WTC11 (cell line): ENCODE data around the gene LTK. TPM values are rescaled to one million over a fixed set of nuclear protein-coding genes. Genes with fewer than 3 reads are reported as not detected.

Experiments
- ATAC-seq: fragments of 200-7000 bp; cut with Tn5 transposase; 2 replicates; pipeline ENCODE4 v1.10.0; 2021; ENCODE audit warnings: mild to moderate bottlenecking, moderate library complexity
- CTCF ChIA-PET: fragments of 300-600 bp; sonication (Branson Sonifier 250); formaldehyde crosslinking; loops from one replicate; lab custom pipeline; 2021; ENCODE audit warnings: antibody characterized with exemption; lab: Charles Lee
- POLR2A ChIA-PET: fragments of 350-600 bp; sonication (Branson Sonifier 250); formaldehyde crosslinking; loops from one replicate; lab custom pipeline; 2021; ENCODE audit warnings: antibody characterized with exemption; lab: Charles Lee
- DNase-seq: peaks from one replicate; pipeline ENCODE4 v3.0.0; 2021; ENCODE audit warnings: low spot score
- H3K27ac Mint-ChIP-seq: 2 replicates; pipeline ENCODE4 v1.8.0; 2021; ENCODE audit warnings: mixed read lengths
- H3K27me3 Mint-ChIP-seq: 2 replicates; pipeline ENCODE4 v1.8.0; 2021; ENCODE audit warnings: low read depth, mild to moderate bottlenecking, moderate library complexity, mixed read lengths
- H3K36me3 Mint-ChIP-seq: 2 replicates; pipeline ENCODE4 v1.8.0; 2021; ENCODE audit warnings: mixed read lengths
- H3K4me1 Mint-ChIP-seq: 2 replicates; pipeline ENCODE4 v1.8.0; 2022; ENCODE audit warnings: mixed read lengths
- H3K4me3 Mint-ChIP-seq: 2 replicates; pipeline ENCODE4 v1.8.0; 2021; ENCODE audit warnings: mild to moderate bottlenecking, moderate library complexity, mixed read lengths
- H3K9me3 Mint-ChIP-seq: 2 replicates; pipeline ENCODE4 v1.8.0; 2021; ENCODE audit warnings: mixed read lengths
- ELF4 ChIP-seq: sonication (generic); formaldehyde crosslinking; IDR thresholded peaks from 2 replicates; pipeline ENCODE4 v1.8.1; 2022; ENCODE audit warnings: low read depth, mild to moderate bottlenecking, moderate library complexity, missing genetic modification reagents
- EMX1 ChIP-seq: fragments of 250-450 bp; sonication (Bioruptor Pico); IDR thresholded peaks from 2 replicates; pipeline ENCODE4 v1.8.0; 2021; ENCODE audit warnings: mild to moderate bottlenecking
- GTF2I ChIP-seq: fragments of 250-450 bp; sonication (Bioruptor Pico); conservative IDR thresholded peaks from 2 replicates; pipeline ENCODE4 v1.4.0; 2021; ENCODE audit warnings: mild to moderate bottlenecking
- RELA ChIP-seq: sonication (generic); formaldehyde crosslinking; IDR thresholded peaks from 2 replicates; pipeline ENCODE4 v1.8.1; 2022; ENCODE audit warnings: missing genetic modification reagents, mild to moderate bottlenecking, borderline replicate concordance
- total RNA-seq: library from RNA; stranded (reverse); gene quantifications from 3 replicates; pipeline ENCODE4 v1.2.3, GENCODE V29; 2021
- TF ChIP-seq, protein P1 (sequence below): fragments of 250-450 bp; sonication (Bioruptor Pico); IDR thresholded peaks from 2 replicates; pipeline ENCODE4 v2.1.2; 2022; ENCODE audit warnings: mild to moderate bottlenecking, moderate library complexity
- TF ChIP-seq, protein P2 (sequence below): sonication (generic); formaldehyde crosslinking; IDR thresholded peaks from 2 replicates; pipeline ENCODE4 v1.8.0; 2022; ENCODE audit warnings: missing genetic modification reagents
- TF ChIP-seq, protein P3 (sequence below): fragments of 250-450 bp; sonication (Bioruptor Pico); IDR thresholded peaks from 2 replicates; pipeline ENCODE4 v1.9.0; 2021; ENCODE audit warnings: mild to moderate bottlenecking, borderline replicate concordance
- TF ChIP-seq, protein P4 (sequence below): sonication (generic); formaldehyde crosslinking; IDR thresholded peaks from 2 replicates; pipeline ENCODE4 v1.8.1; 2022; ENCODE audit warnings: mild to moderate bottlenecking, missing genetic modification reagents, moderate library complexity, borderline replicate concordance
- TF ChIP-seq, protein P5 (sequence below): sonication (generic); formaldehyde crosslinking; IDR thresholded peaks from 2 replicates; pipeline ENCODE4 v1.8.1; 2023; ENCODE audit warnings: mild to moderate bottlenecking, missing genetic modification reagents, moderate library complexity
- TF ChIP-seq, protein P6 (sequence below): fragments of 200-600 bp; IDR thresholded peaks from 2 replicates; pipeline ENCODE4 v1.8.0; 2022; ENCODE audit warnings: antibody characterized with exemption

LTK gene
- total RNA-seq, 1 experiment from 2014 or later: 0.66 TPM

DNA sequence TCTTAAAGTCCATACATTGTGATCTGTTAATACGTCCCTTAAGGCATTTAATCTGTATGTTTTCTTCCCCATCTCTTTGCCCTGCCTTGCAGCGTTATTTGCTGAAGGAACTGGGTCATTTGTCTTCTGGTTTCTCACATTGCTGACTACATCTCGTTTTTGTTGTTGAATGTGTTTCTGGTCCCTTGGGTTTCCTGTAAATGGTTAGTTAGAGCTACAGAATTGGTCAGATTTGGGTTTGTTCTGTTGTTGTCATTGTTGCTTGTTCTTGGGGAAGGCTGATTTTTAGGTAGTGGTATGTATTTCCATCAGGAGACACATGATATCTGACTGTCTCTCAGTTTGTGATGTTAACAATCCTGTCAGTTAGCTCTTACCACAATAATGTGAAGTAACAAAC is 46.9 kb downstream of the LTK start:
- Mint-ChIP-seq H3K36me3 (peaks cover 73% of the 10 kb centered on the region), H3K4me1 (no peaks in the 10 kb centered on the region), H3K27me3 (no peaks in the 10 kb centered on the region), H3K4me3 (no peak overlapping the region), H3K27ac (no peak overlapping the region), H3K9me3 (no peaks in the 10 kb centered on the region; the same call in 1 of the 2 replicates)
- TF ChIP-seq, protein P1, sequence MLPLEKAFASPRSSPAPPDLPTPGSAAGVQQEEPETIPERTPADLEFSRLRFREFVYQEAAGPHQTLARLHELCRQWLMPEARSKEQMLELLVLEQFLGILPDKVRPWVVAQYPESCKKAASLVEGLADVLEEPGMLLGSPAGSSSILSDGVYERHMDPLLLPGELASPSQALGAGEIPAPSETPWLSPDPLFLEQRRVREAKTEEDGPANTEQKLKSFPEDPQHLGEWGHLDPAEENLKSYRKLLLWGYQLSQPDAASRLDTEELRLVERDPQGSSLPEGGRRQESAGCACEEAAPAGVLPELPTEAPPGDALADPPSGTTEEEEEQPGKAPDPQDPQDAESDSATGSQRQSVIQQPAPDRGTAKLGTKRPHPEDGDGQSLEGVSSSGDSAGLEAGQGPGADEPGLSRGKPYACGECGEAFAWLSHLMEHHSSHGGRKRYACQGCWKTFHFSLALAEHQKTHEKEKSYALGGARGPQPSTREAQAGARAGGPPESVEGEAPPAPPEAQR (CRISPR knock-in tag): no peak
- no peak for TF ChIP-seq EMX1 (CRISPR knock-in tag)
- TF ChIP-seq ELF4 (CRISPR knock-in tag): no peak
- TF ChIP-seq, protein P2, sequence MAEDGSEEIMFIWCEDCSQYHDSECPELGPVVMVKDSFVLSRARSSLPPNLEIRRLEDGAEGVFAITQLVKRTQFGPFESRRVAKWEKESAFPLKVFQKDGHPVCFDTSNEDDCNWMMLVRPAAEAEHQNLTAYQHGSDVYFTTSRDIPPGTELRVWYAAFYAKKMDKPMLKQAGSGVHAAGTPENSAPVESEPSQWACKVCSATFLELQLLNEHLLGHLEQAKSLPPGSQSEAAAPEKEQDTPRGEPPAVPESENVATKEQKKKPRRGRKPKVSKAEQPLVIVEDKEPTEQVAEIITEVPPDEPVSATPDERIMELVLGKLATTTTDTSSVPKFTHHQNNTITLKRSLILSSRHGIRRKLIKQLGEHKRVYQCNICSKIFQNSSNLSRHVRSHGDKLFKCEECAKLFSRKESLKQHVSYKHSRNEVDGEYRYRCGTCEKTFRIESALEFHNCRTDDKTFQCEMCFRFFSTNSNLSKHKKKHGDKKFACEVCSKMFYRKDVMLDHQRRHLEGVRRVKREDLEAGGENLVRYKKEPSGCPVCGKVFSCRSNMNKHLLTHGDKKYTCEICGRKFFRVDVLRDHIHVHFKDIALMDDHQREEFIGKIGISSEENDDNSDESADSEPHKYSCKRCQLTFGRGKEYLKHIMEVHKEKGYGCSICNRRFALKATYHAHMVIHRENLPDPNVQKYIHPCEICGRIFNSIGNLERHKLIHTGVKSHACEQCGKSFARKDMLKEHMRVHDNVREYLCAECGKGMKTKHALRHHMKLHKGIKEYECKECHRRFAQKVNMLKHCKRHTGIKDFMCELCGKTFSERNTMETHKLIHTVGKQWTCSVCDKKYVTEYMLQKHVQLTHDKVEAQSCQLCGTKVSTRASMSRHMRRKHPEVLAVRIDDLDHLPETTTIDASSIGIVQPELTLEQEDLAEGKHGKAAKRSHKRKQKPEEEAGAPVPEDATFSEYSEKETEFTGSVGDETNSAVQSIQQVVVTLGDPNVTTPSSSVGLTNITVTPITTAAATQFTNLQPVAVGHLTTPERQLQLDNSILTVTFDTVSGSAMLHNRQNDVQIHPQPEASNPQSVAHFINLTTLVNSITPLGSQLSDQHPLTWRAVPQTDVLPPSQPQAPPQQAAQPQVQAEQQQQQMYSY: no peak
- no peak for TF ChIP-seq GTF2I (CRISPR knock-in tag)
- TF ChIP-seq, protein P3, sequence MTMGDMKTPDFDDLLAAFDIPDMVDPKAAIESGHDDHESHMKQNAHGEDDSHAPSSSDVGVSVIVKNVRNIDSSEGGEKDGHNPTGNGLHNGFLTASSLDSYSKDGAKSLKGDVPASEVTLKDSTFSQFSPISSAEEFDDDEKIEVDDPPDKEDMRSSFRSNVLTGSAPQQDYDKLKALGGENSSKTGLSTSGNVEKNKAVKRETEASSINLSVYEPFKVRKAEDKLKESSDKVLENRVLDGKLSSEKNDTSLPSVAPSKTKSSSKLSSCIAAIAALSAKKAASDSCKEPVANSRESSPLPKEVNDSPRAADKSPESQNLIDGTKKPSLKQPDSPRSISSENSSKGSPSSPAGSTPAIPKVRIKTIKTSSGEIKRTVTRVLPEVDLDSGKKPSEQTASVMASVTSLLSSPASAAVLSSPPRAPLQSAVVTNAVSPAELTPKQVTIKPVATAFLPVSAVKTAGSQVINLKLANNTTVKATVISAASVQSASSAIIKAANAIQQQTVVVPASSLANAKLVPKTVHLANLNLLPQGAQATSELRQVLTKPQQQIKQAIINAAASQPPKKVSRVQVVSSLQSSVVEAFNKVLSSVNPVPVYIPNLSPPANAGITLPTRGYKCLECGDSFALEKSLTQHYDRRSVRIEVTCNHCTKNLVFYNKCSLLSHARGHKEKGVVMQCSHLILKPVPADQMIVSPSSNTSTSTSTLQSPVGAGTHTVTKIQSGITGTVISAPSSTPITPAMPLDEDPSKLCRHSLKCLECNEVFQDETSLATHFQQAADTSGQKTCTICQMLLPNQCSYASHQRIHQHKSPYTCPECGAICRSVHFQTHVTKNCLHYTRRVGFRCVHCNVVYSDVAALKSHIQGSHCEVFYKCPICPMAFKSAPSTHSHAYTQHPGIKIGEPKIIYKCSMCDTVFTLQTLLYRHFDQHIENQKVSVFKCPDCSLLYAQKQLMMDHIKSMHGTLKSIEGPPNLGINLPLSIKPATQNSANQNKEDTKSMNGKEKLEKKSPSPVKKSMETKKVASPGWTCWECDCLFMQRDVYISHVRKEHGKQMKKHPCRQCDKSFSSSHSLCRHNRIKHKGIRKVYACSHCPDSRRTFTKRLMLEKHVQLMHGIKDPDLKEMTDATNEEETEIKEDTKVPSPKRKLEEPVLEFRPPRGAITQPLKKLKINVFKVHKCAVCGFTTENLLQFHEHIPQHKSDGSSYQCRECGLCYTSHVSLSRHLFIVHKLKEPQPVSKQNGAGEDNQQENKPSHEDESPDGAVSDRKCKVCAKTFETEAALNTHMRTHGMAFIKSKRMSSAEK: no peak
- TF ChIP-seq, protein P4, sequence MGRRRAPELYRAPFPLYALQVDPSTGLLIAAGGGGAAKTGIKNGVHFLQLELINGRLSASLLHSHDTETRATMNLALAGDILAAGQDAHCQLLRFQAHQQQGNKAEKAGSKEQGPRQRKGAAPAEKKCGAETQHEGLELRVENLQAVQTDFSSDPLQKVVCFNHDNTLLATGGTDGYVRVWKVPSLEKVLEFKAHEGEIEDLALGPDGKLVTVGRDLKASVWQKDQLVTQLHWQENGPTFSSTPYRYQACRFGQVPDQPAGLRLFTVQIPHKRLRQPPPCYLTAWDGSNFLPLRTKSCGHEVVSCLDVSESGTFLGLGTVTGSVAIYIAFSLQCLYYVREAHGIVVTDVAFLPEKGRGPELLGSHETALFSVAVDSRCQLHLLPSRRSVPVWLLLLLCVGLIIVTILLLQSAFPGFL (CRISPR knock-in tag): no peak
- DNase-seq: no peak
- ATAC-seq: no peak
- ChIA-PET POLR2A (no interaction called here), CTCF (interaction anchor here (0.6 to 3.6 kb wide), 21 partner anchors 10 to 361 kb away, joined by 3 to 36 read pairs (median 4); partner anchors contain the start of genes LTK, MAPKBP1 and MGA)

DNA sequence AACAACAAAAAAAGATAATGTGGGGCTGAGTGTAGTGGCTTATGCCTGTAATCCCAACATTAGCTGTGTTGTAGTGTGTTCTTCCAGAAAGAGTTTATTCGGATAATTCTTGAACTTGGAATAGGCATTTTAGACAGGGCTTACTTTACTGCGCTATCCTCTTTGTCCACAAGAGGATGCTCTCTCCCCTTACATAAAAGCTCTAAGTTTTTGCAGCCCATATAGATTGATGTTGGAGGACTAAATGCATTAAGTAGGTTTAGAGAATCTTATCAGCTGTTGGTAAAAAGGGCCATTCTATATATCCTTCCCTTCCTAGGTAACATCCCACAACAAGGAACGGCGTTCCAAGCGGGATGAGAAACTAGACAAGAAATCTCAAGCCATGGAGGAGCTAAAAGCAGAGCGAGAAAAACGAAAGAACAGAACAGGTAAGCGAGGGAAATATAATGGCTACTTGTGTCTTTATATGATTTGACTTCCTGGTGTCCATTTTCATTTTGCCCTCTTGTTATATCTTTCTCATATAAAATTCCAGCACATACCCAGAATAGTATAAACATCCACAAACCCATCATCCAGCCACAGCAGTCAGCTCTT is 47.7 kb downstream of the LTK start:
- H3K36me3 Mint-ChIP-seq: peaks cover 68% of the 10 kb centered on the region
- ChIA-PET CTCF (interaction anchor here (0.6 to 3.6 kb wide), 35 partner anchors 9 to 439 kb away, joined by 3 to 36 read pairs (median 4); partner anchors contain the start of genes ITPKA, LTK and MAPKBP1), POLR2A (no interaction called here)
- no peaks in the 10 kb centered on the region; the same call in 1 of the 2 replicates for H3K9me3 Mint-ChIP-seq
- H3K27me3 Mint-ChIP-seq: no peaks in the 10 kb centered on the region
- peak; percentile 50; the same call in 1 of the 2 replicates for ATAC-seq
- no peak overlapping the region for H3K4me3 Mint-ChIP-seq
- no peak for DNase-seq
- no peaks in the 10 kb centered on the region for H3K4me1 Mint-ChIP-seq
- no peak overlapping the region for H3K27ac Mint-ChIP-seq
- TF ChIP-seq, protein P5, sequence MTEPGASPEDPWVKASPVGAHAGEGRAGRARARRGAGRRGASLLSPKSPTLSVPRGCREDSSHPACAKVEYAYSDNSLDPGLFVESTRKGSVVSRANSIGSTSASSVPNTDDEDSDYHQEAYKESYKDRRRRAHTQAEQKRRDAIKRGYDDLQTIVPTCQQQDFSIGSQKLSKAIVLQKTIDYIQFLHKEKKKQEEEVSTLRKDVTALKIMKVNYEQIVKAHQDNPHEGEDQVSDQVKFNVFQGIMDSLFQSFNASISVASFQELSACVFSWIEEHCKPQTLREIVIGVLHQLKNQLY: no peak
- TF ChIP-seq, protein P6, sequence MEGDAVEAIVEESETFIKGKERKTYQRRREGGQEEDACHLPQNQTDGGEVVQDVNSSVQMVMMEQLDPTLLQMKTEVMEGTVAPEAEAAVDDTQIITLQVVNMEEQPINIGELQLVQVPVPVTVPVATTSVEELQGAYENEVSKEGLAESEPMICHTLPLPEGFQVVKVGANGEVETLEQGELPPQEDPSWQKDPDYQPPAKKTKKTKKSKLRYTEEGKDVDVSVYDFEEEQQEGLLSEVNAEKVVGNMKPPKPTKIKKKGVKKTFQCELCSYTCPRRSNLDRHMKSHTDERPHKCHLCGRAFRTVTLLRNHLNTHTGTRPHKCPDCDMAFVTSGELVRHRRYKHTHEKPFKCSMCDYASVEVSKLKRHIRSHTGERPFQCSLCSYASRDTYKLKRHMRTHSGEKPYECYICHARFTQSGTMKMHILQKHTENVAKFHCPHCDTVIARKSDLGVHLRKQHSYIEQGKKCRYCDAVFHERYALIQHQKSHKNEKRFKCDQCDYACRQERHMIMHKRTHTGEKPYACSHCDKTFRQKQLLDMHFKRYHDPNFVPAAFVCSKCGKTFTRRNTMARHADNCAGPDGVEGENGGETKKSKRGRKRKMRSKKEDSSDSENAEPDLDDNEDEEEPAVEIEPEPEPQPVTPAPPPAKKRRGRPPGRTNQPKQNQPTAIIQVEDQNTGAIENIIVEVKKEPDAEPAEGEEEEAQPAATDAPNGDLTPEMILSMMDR: peak; percentile 69
- no peak for TF ChIP-seq RELA (CRISPR knock-in tag)
- TF ChIP-seq, all 79 proteins: peak for 1
